Measurements from ENCODE around the gene CRYBA2. TPM values are rescaled to one million over a fixed set of nuclear protein-coding genes. Genes with fewer than 3 reads are reported as not detected.

The CRYBA2 gene
- total and polyA plus RNA-seq, 2 of the 8 experiments (the other 6 are each of a cell fraction or from before 2014, with no cell fraction given), result not detected

- Histone ChIP-seq H4K8ac (ENCODE audit: extremely low read depth, insufficient read depth, low read length) (no peak overlapping the region), H4K91ac (replicated peaks; ENCODE audit: insufficient read length, low read length) (no peak overlapping the region), H4K20me1 (replicated peaks in 1 of 2; ENCODE audit: control insufficient read depth in 1 of 2, insufficient read depth in 2 of 2, low read length in 2 of 2) (peaks cover 6 to 21% of the 10 kb centered on the region in 2 experiments), H3K18ac (ENCODE audit: extremely low read depth, low read length) (no peak overlapping the region; the same call in none of the 2 replicates), H2BK15ac (ENCODE audit: low read length) (0 out of 2 replicates have a peak overlapping the region, but pooled peaks have one; percentile 12), H3K79me1 (ENCODE audit: low read depth, low read length) (no peaks in the 10 kb centered on the region), H3K79me2 (ENCODE audit: control insufficient read depth in 1 of 2, insufficient read depth in 2 of 2, low read length in 2 of 2) (no peaks in the 10 kb centered on the region), H2BK20ac (ENCODE audit: low read length) (no peak overlapping the region), H2BK5ac (ENCODE audit: low read depth, low read length) (no peak overlapping the region), H3K4me1 (replicated peaks in 1 of 4; ENCODE audit: control insufficient read depth in 3 of 4, insufficient read depth in 4 of 4, low read length in 3 of 4) (peaks cover 0 to 25% (median 19%) of the 10 kb centered on the region in 4 experiments; a peak in 6 of 7 replicates), H2BK120ac (replicated peaks; ENCODE audit: low read depth, low read length) (no peak overlapping the region), H3K27ac (ENCODE audit: low read depth, low read length) (no peak overlapping the region), H3K4me2 (ENCODE audit: insufficient read depth in 1 of 2, low read depth in 2 of 2, low read length in 2 of 2) (peak overlapping the region; percentile 11 to 52), H2AK5ac (ENCODE audit: low read depth, low read length) (no peak overlapping the region), H3K9me3 (ENCODE audit: insufficient read depth in 2 of 2, low read depth in 1 of 2, low read length in 1 of 2) (no peaks in the 10 kb centered on the region), H2AFZ (ENCODE audit: low read length) (0 out of 2 replicates have a peak overlapping the region, but pooled peaks have one; percentile 7), H3K27me3 (replicated peaks in 1 of 4; ENCODE audit: control insufficient read depth in 3 of 4, extremely low read depth in 1 of 4, insufficient read depth in 3 of 4, low read length in 3 of 4) (peaks cover 62 to 94% (median 84%) of the 10 kb centered on the region in 4 experiments), H2BK12ac (ENCODE audit: low read depth, low read length) (peak overlapping the region; percentile 7; the same call in 1 of the 2 replicates), H3K9ac (replicated peaks in 1 of 4; ENCODE audit: extremely low read depth in 1 of 4, low read depth in 3 of 4, low read length in 3 of 4) (no peak overlapping the region), H3K4ac (replicated peaks; ENCODE audit: insufficient read length, low read depth, low read length) (no peak overlapping the region), H3K23me2 (ENCODE audit: low read depth, low read length) (peaks cover 6% of the 10 kb centered on the region; the same call in 1 of the 2 replicates), H4K5ac (ENCODE audit: insufficient read length, low read depth, low read length) (no peak overlapping the region), H3K4me3 (ENCODE audit: extremely low read depth in 1 of 4, insufficient read depth in 2 of 4, low read depth in 3 of 4, low read length in 4 of 4) (peak overlapping the region in 1 of 4 experiments; percentile 49; a peak in 3 of 8 replicates), H3K23ac (ENCODE audit: insufficient read length) (no peak overlapping the region), H3K14ac (ENCODE audit: insufficient read length) (no peak overlapping the region), H3K36me3 (ENCODE audit: control insufficient read depth in 2 of 4, insufficient read depth in 4 of 4, low read length in 3 of 4) (peaks cover 0 to 7% (median 0%) of the 10 kb centered on the region in 4 experiments; a peak in 1 of 8 replicates), H3K56ac (replicated peaks; ENCODE audit: insufficient read length, low read depth, low read length) (no peak overlapping the region)
- no peak for FAIRE-seq
- WGBS, 2 experiments (ENCODE audit: extremely low coverage in 1 of 2, insufficient coverage in 1 of 2, insufficient read length in 1 of 2, insufficient replicate concordance in 2 of 2, low coverage in 1 of 2, low lambda C conversion rate in 2 of 2, missing lambda C conversion rate in 1 of 2), result 4% methylated on average over 12 of the region's 26 CpGs; no CpG with 5 or more reads in 1 of the 2 experiments
- ChIA-PET POLR2A (ENCODE audit: partially characterized antibody) (interaction anchor here (0.8 to 3.1 kb wide), 9 partner anchors 13 to 158 kb away, joined by 3 to 9 read pairs (median 5); partner anchors contain the start of genes CDK5R2 and CRYBA2), CTCF (ENCODE audit: partially characterized antibody) (interaction anchor here (0.7 to 13.0 kb wide), 45 partner anchors 13 to 207 kb away, joined by 3 to 284 read pairs (median 6); partner anchors contain the start of genes CFAP65, CRYBA2, WNT10A and WNT6)
- TF ChIP-seq CBX8 (IDR thresholded peaks at IDR 0.05; ENCODE audit: borderline replicate concordance, low read depth, low read length), result peak; percentile 83; the same call in 1 of the 2 replicates
- no peak for TF ChIP-seq NANOG (IDR thresholded peaks at IDR 0.05; ENCODE audit: insufficient read depth, low read depth, low read length, poor library complexity, severe bottlenecking)
- no peak for TF ChIP-seq HDAC6 (IDR thresholded peaks at IDR 0.05; ENCODE audit: low read depth, low read length)
- DNase-seq (ENCODE audit: low read depth in 1 of 2, low spot score in 2 of 2), result no peak
These were observed 12.4 kb downstream of the CRYBA2 start for GRCh38 chr2:218980735-218981389.
